Sigmoid colon (tissue), 4 donors: ENCODE data around the gene FBXL16.

ENCODE experiments used
- EP300 ChIP-seq, 4 donors: sonication (generic); formaldehyde crosslinking; IDR thresholded peaks; one replicate each; pipeline ENCODE4 v1.6.1; 2017; ENCODE audit warnings: antibody characterized with exemption in 4 of 4
- POLR2A ChIP-seq, 2 donors: fragments of 450-650 bp; IDR thresholded peaks; one replicate each; pipeline ENCODE4 v1.6.1; 2016; ENCODE audit warnings: antibody characterized with exemption in 2 of 2, mild to moderate bottlenecking in 2 of 2, moderate library complexity in 2 of 2
- TF ChIP-seq, protein P1 (sequence below), 4 experiments: fragments of 450-650 bp in 3 of 4; fragments of 200-600 bp in 1 of 4; IDR thresholded peaks; one replicate each; pipeline ENCODE4 v1.5.1; 2016 to 2019; ENCODE audit warnings: antibody characterized with exemption in 4 of 4, mild to moderate bottlenecking in 3 of 4, moderate library complexity in 2 of 4

DNA sequence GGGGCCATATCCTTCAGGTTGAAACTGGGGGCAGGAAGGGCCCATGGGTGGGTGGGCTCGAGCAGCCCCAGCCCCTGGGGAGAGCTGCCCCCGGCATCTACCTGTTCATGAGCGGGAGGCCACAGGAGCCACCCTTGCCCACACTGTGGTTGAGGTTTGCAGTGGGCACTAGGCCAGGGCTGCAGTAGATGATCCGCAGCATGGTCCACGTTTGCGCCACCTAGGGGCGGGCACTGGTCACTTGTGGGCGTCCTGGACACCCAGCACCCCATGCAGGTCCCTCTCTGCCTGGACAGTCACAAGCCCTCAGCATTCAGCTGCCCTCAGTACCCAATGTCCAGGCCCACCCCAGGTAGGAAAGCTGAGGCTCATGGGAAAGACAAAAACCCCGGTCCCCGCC, 19.6 kb downstream of the FBXL16 start:
- TF ChIP-seq, protein P1, sequence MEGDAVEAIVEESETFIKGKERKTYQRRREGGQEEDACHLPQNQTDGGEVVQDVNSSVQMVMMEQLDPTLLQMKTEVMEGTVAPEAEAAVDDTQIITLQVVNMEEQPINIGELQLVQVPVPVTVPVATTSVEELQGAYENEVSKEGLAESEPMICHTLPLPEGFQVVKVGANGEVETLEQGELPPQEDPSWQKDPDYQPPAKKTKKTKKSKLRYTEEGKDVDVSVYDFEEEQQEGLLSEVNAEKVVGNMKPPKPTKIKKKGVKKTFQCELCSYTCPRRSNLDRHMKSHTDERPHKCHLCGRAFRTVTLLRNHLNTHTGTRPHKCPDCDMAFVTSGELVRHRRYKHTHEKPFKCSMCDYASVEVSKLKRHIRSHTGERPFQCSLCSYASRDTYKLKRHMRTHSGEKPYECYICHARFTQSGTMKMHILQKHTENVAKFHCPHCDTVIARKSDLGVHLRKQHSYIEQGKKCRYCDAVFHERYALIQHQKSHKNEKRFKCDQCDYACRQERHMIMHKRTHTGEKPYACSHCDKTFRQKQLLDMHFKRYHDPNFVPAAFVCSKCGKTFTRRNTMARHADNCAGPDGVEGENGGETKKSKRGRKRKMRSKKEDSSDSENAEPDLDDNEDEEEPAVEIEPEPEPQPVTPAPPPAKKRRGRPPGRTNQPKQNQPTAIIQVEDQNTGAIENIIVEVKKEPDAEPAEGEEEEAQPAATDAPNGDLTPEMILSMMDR (IDR thresholded peaks at IDR 0.05): no peak
- TF ChIP-seq POLR2A (IDR thresholded peaks at IDR 0.05): no peak
- no peak for TF ChIP-seq EP300 (IDR thresholded peaks at IDR 0.05)
